ES-I3 (cell line): ENCODE measurements around the gene PLEKHA4.

ENCODE experiments used
- H3K36me3 ChIP-seq: 2 replicates; pipeline ENCODE4 v1.6.1; 2013; ENCODE audit warnings: mild to moderate bottlenecking, low read length, control low read depth, moderate library complexity; ENCODE audit not compliant: insufficient read depth
- H3K4me1 ChIP-seq: 2 replicates; pipeline ENCODE4 v1.6.1; 2013; ENCODE audit warnings: mild to moderate bottlenecking, control low read depth, low read length; ENCODE audit not compliant: insufficient read depth
- H3K9ac ChIP-seq: 2 replicates; pipeline ENCODE4 v1.6.1; 2013; ENCODE audit warnings: low read depth, mild to moderate bottlenecking, low read length, moderate library complexity
- H3K9me3 ChIP-seq: 2 replicates; pipeline ENCODE4 v1.6.1; 2013; ENCODE audit warnings: mild to moderate bottlenecking, low read length, moderate library complexity; ENCODE audit not compliant: control insufficient read depth, insufficient read depth

Gene PLEKHA4

DNA sequence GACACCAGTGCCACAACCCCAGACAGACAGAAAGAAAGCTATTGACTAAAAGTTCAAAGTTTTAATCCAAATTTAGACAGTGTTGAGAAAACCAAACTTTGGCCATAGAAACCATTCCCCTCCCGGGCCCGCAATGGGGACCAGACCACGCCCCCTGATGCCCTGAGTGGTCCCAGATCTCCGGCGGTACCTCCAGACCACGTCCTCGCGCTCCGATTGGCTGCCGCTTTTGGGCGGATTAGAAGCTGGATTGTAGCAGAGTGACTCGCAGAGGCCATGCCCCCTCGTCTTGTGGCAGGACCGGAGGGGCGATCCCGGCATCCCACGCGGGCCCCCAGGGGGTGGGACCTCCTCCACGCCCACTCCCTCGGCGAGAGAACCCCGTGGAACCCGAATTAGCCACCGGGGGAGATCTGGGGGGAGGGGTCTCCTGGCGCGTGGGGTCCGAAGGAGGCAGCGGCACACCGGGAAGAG, 31.3 kb downstream of the PLEKHA4 start:
- Histone ChIP-seq H3K9ac (peak overlapping the region; percentile 73), H3K36me3 (no peaks in the 10 kb centered on the region), H3K9me3 (no peaks in the 10 kb centered on the region), H3K4me1 (no peaks in the 10 kb centered on the region)

DNA sequence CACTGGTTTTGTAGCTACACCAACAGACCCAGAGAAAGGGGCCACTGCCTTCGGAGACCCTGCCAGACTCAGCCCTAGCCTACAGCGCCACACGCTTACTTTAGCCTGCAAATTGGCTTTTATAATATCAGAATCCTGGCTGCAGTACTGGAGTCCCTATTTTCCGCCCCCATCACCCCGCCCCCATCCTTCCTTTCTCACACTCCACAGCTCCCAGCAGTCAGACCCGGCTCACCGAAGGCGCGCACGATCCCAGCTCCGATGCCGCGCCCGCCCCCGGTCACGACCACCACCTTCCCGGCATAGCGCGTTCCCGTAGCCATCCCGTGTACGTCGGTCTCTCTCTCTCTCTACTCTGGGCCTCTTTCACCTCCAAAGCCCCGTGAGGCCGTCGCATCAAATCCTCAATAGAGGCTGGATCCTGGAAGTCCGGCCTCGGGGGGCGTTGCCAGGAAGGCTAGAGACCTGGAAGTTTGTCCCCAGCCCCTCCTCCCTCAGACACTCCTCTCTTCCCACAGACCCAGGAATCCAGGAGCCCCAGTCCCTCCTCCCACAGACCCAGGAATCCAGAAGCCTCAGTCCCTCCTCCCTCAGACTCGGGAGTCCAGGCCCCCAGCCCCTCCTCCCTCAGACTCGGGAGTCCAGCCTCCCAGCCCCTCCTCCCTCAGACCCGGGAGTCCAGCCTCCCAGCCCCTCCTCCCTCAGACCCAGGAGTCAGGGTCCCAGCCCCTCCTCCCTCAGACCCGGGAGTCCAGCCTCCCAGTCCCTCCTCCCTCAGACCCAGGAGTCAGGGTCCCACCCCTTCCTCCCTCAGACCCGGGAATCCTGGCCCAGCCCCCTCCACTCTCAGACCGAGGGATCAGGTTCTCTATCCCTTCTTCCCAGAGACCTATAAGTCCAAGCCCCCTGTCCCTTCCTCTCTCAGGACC, 32.1 kb downstream of the PLEKHA4 start, which contains the start of gene HSD17B14:
Gene HSD17B14, minus strand, starts transcription at position 403 of the 929 bp plus-strand sequence. Its CDS starts 80 bp downstream, at position 323.
- Histone ChIP-seq H3K4me1 (no peaks in the 10 kb centered on the region), H3K9me3 (no peaks in the 10 kb centered on the region), H3K36me3 (no peaks in the 10 kb centered on the region), H3K9ac (peak within 1 kb of the TSS; percentile 73)

DNA sequence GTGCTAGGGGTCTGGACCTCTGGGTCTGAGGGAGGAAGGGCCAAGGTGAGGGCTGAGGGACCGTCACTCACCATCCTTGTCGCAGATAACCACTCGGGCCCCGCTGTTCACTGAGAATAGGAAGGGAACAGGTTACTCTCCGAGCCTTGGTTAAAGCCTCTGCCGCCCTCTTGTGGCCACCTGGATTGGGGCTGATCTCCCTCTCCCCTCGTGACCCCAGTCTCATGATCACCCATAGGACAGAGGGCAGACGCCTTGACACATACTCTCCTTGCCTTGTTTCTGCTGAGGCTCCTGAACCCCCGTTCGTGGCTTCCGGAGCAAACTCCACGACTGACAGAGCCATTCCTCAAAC, 32.7 kb downstream of the PLEKHA4 start:
- Histone ChIP-seq H3K36me3 (no peaks in the 10 kb centered on the region), H3K9me3 (no peaks in the 10 kb centered on the region), H3K4me1 (no peaks in the 10 kb centered on the region), H3K9ac (peak overlapping the region; percentile 73)

DNA sequence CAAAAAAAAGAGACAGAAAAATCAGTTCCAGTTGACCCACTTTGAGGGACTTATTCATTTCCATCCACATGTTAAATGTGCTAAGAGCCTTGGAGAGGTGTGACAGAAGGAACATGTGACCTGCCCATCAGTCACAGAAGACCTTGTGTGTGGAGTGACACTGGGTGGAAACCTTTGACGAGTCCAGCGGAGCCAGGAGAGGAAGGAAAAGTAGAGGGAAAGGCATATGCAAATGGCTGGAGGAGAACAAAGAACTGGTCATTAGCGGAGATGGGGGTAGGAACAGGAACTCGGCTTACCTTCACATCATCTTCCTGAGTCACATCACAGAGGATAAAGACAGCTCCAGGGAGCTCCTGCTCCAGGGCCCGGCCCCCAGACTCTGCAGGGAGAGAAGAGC, 34.4 kb downstream of the PLEKHA4 start:
- H3K36me3 ChIP-seq: no peaks in the 10 kb centered on the region
- no peaks in the 10 kb centered on the region for H3K4me1 ChIP-seq
- H3K9me3 ChIP-seq: no peaks in the 10 kb centered on the region
- H3K9ac ChIP-seq: no peak overlapping the region

DNA sequence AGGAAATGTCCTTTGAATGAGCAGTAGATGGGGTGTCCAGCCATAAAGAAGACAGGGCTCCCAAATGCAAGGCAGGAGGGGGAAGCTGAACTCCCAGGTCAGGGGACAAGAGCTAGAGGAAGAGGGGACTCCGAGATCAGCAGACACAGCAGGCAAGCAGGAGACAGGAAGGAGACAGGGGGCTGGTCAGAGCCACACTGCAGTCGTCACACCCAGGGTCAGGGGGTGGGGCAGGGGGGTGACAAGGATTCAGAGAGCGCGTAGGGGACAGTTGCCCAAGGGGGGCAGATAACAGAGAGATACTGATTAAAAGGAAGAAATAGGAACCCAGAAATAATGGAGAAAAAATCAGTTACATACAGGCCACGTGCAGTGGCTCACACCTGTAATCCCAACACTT, 35.4 kb downstream of the PLEKHA4 start:
- H3K4me1 ChIP-seq: no peaks in the 10 kb centered on the region
- no peaks in the 10 kb centered on the region for H3K9me3 ChIP-seq
- H3K9ac ChIP-seq: no peak overlapping the region
- no peaks in the 10 kb centered on the region for H3K36me3 ChIP-seq

DNA sequence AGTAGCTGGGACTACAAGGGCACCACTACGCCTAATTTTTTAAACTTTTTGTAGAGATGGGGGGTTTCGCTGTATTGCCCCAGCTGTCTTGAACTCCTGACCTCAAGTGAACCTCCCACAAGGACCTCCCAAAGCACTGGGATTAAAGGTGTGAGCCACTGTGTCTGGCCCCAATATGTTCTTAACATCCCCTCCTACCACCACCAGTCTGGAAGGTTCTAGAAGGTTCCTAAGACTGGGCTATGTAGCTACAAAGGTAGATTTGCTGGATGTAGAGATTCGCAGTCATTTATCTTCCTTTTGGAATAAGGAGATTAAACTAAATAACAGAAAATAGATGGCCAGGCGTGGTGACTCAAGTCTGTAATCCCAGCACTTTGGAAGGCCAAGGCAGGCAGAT, 37.5 kb downstream of the PLEKHA4 start:
- Histone ChIP-seq H3K4me1 (no peaks in the 10 kb centered on the region), H3K9me3 (no peaks in the 10 kb centered on the region), H3K36me3 (no peaks in the 10 kb centered on the region), H3K9ac (no peak overlapping the region)

DNA sequence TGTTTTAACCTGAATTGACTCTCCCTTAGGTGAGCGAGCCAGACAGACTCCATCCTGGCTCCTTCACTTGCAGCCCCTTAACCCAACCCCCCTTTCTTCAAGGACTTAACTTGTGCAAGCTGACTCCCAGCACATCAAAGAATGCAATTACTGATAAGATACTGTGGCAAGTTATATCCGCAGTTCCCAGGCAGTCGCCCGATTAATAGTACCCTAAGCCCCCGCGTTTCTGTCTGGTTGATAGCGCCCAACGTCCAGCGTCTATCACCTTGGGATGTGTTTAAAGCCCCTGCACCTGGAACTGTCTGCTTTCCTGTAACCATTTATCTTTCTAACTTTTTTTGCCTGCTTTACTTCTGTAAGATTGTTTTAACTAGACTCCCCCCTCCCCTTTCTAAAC, 38.3 kb downstream of the PLEKHA4 start:
- Histone ChIP-seq H3K4me1 (no peaks in the 10 kb centered on the region), H3K36me3 (no peaks in the 10 kb centered on the region), H3K9ac (no peak overlapping the region), H3K9me3 (no peaks in the 10 kb centered on the region)

DNA sequence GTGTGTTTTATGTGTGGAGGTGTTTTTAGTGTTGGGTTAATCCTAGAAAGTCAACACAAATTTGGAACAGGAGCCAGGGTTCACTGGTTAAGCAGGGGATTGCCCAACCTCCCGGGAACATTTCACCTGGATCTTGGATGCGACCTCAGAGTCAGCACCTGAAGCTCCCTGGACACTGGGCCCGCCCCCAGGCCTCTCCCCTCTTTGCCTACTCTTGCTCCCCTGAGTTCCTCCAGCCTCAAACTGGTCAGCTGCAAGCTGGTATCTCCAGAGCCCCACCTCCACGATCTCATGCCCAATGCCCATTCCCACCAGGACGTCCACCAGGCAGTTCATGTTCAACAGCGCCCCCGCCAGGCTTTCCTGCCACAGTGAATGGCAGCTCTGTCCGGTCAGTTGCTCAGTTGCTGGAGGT, 41.8 kb downstream of the PLEKHA4 start:
- Histone ChIP-seq H3K4me1 (no peaks in the 10 kb centered on the region), H3K9me3 (no peaks in the 10 kb centered on the region), H3K36me3 (no peaks in the 10 kb centered on the region), H3K9ac (no peak overlapping the region)

DNA sequence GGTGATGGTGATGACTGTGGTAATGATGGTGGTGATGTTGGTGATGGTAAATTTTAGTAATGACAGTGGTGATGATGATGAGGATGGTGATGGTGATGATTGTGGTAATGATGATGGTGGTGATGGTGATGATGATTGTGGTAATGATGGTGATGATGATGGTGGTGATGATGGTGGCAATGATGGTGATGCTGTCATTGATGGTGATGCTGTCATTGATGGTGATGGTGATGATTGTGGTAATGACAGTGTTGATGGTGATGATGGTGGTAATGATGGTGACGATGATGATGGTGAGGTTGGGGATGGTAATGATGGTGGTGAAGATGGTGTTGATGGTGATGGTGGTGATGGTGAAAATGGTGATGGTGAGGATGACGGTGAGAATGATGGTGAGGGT, 45.9 kb downstream of the PLEKHA4 start:
- H3K9me3 ChIP-seq: no peaks in the 10 kb centered on the region
- no peak overlapping the region for H3K9ac ChIP-seq
- no peaks in the 10 kb centered on the region for H3K36me3 ChIP-seq
- no peaks in the 10 kb centered on the region for H3K4me1 ChIP-seq

DNA sequence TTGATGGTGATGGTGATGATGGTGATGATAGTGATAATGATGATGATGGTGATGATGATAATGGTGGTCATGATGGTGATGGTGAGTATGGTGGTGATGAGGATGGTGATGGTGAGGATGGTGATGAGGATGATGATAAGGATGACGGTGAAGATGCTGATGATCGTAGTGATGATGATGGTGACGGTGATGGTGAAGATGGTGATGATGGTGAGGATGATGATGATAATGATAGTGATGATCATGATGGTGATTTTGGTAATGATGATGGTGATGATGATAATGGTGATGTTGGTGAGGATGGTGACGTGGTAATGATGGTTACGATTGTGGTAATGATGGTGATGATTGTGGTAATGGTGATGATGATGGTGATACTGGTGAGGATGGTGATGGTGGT, 46.8 kb downstream of the PLEKHA4 start:
- Histone ChIP-seq H3K9ac (no peak overlapping the region), H3K4me1 (no peaks in the 10 kb centered on the region), H3K36me3 (no peaks in the 10 kb centered on the region), H3K9me3 (no peaks in the 10 kb centered on the region)

DNA sequence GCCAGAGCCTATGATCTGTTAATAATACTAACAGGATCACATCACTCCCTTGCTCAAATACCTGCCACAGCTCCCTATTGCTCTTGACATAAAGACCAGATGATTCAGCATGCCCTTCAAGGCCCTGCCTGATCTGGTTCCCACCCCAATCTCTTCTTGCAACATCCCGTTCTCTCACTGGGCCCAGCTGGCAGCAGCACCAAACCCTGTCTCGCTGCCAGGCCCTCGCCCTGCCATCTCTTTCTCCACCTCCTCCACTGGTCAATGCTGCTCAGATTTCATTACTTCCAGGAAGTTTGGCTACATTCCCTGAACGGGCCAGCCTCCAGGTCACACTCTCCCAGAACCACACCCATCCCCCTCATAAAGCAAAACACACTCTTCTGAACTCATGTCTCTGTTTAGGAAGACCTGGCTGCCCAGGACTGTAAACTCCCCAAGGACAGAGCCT, 49.0 kb downstream of the PLEKHA4 start:
- Histone ChIP-seq H3K36me3 (no peaks in the 10 kb centered on the region), H3K4me1 (no peaks in the 10 kb centered on the region; the same call in 1 of the 2 replicates), H3K9me3 (no peaks in the 10 kb centered on the region), H3K9ac (no peak overlapping the region)

DNA sequence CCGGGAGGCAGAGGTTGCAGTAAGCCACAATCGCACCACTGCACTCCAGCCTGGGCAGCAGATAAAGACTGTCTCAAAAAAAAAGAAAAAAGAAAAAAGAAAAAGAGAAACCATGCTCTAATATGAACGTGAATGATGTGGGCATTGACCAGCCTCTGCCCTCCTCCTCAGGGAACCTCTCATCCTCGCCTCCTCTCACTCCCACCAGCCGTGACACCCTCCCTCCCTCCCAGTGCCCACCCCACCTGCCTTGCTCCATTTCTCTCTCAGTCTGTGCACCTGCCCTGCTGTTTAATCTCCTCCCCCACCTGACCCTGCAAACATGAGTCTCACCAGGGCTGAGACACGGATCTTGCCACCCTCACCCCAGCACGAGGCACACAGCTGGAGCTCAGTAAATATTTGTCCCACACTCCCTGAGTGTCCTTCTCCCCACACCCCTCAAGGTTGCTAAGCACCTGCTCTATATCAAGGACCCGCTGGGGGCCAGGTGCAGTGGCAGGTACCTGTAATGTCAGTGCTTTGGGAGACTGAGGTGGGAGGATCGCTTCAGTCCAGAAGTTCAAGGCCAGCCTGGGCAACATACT, 50.1 kb downstream of the PLEKHA4 start:
- Histone ChIP-seq H3K36me3 (no peaks in the 10 kb centered on the region), H3K4me1 (no peaks in the 10 kb centered on the region; the same call in 1 of the 2 replicates), H3K9ac (no peak overlapping the region), H3K9me3 (no peaks in the 10 kb centered on the region)

DNA sequence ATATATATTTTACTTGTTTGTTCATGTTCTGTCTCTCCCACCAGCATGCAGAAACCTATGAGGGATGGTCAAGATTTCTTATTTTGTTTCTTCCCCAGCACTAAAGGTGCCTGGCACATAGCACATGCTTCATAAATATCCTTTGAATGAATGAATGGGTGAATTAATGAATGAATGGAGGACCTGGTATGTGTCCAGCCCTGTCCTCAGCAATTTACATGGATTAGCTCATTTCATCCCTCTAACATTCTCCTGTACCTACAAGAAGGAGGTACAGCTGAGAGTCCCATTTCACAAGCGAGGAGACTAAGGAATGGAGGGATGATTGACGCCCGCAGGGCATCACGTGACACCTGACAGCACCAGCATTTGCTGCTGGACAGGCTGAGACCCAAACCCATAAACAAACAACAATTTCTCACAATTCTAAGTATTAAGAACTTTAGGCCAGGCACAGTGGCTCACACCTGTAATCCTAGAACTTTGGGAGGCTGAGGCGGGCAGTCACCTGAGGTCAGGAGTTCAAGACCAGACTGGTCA, 50.8 kb downstream of the PLEKHA4 start:
- H3K9ac ChIP-seq: no peak overlapping the region
- no peaks in the 10 kb centered on the region for H3K36me3 ChIP-seq
- no peaks in the 10 kb centered on the region for H3K9me3 ChIP-seq
- H3K4me1 ChIP-seq: no peaks in the 10 kb centered on the region; the same call in 1 of the 2 replicates

DNA sequence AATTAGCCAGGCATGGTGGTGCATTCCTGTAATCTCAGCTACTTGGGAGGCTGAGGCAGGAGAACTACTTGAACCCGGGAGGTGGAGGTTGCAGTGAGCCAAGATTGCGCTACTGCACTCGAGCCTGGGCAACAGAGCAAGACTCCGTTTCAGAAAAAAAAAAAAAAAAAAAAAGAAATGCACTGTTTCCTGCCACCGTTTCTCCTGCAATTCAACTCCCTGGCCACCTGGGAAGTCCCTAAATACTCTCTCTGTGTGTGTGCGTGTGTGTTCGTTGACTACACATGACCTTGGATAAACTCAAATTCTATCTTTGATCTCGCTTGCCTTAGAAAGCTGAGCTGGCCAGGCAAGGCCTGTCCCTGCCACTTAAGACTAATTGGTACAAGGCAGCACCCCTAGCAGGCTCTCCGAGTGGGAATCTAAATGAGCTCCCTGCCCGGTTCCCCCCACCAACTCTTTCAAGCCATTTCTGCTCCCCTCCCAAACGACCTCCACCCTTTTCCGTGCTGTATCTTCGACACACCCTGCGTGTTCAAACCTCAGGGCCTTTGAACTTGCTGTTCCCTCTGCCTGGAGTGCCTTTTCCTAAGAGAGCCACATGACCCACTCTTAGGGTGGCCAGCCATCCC, 52.4 kb downstream of the PLEKHA4 start:
- no peaks in the 10 kb centered on the region for H3K9me3 ChIP-seq
- H3K36me3 ChIP-seq: no peaks in the 10 kb centered on the region
- H3K9ac ChIP-seq: no peak overlapping the region
- H3K4me1 ChIP-seq: no peaks in the 10 kb centered on the region; the same call in 1 of the 2 replicates
